GM23338 (cell line): ENCODE results near the gene BAIAP2. TPM values are rescaled to one million over a fixed set of nuclear protein-coding genes. Genes with fewer than 3 reads are reported as not detected.

Experiments
- ATAC-seq: fragments of 200-7000 bp; cut with Tn5 transposase; 3 replicates; pipeline ENCODE4 v1.9.1; 2020
- DNase-seq: peaks from one replicate; pipeline ENCODE4 v3.0.0-alpha.2; 2015; ENCODE audit warnings: low spot score
- H2AFZ ChIP-seq: fragments of 200-600 bp; sonication (generic); 2 replicates; pipeline ENCODE4 v1.8.0; 2016; ENCODE audit warnings: antibody characterized with exemption, mild to moderate bottlenecking, moderate library complexity
- H3F3A ChIP-seq: fragments of 200-600 bp; sonication (generic); replicated peaks from 2 replicates; pipeline ENCODE4 v1.8.0; 2017; ENCODE audit warnings: antibody characterized with exemption, mixed run types, low read depth
- H3K27ac ChIP-seq: fragments of 200-600 bp; sonication (generic); 2 replicates; pipeline ENCODE4 v1.6.1; 2016; ENCODE audit warnings: low read depth
- H3K27me3 ChIP-seq: fragments of 200-600 bp; sonication (generic); 2 replicates; pipeline ENCODE4 v1.8.0; 2016; ENCODE audit warnings: mild to moderate bottlenecking, mixed run types, moderate library complexity; ENCODE audit not compliant: insufficient read depth
- H3K36me3 ChIP-seq: fragments of 200-600 bp; sonication (generic); 2 replicates; pipeline ENCODE4 v1.8.0; 2016; ENCODE audit warnings: mild to moderate bottlenecking; ENCODE audit not compliant: insufficient read depth
- H3K4me1 ChIP-seq: fragments of 200-600 bp; sonication (generic); 2 replicates; pipeline ENCODE4 v1.8.0; 2016; ENCODE audit warnings: mild to moderate bottlenecking, moderate library complexity; ENCODE audit not compliant: insufficient read depth
- H3K4me2 ChIP-seq: fragments of 200-600 bp; sonication (generic); 2 replicates; pipeline ENCODE4 v1.7.1; 2017; ENCODE audit warnings: mixed run types
- H3K4me3 ChIP-seq: fragments of 200-600 bp; sonication (generic); 2 replicates; pipeline ENCODE4 v1.6.1; 2016; ENCODE audit warnings: mixed run types
- H3K79me2 ChIP-seq: fragments of 200-600 bp; sonication (generic); replicated peaks from 2 replicates; pipeline ENCODE4 v1.8.0; 2017; ENCODE audit warnings: mild to moderate bottlenecking; ENCODE audit not compliant: insufficient read depth
- H3K9me2 ChIP-seq: fragments of 200-600 bp; sonication (generic); 2 replicates; pipeline ENCODE4 v1.8.0; 2017; ENCODE audit not compliant: insufficient read depth
- H4K20me1 ChIP-seq: fragments of 200-600 bp; sonication (generic); replicated peaks from 2 replicates; pipeline ENCODE4 v1.8.0; 2017; ENCODE audit warnings: mild to moderate bottlenecking; ENCODE audit not compliant: insufficient read depth
- H3K27ac Mint-ChIP-seq: 2 replicates; pipeline ENCODE4 v1.8.0; 2020; ENCODE audit warnings: inconsistent platforms, mild to moderate bottlenecking, moderate library complexity, mixed read lengths
- H3K27me3 Mint-ChIP-seq: 3 replicates; pipeline ENCODE4 v1.8.0; 2022; ENCODE audit warnings: low read depth, mild to moderate bottlenecking, moderate library complexity, mixed read lengths, inconsistent platforms; ENCODE audit not compliant: insufficient read depth, poor library complexity
- H3K36me3 Mint-ChIP-seq: 3 replicates; pipeline ENCODE4 v1.8.0; 2021; ENCODE audit warnings: low read depth, mild to moderate bottlenecking, inconsistent platforms, moderate library complexity, mixed read lengths
- H3K4me1 Mint-ChIP-seq: 3 replicates; pipeline ENCODE4 v1.8.0; 2020; ENCODE audit warnings: mild to moderate bottlenecking, inconsistent platforms, mixed read lengths
- H3K4me3 Mint-ChIP-seq: 3 replicates; pipeline ENCODE4 v1.8.0; 2021; ENCODE audit warnings: moderate library complexity, mild to moderate bottlenecking, inconsistent platforms, mixed read lengths
- H3K9me3 Mint-ChIP-seq: 3 replicates; pipeline ENCODE4 v1.8.0; 2020; ENCODE audit warnings: moderate library complexity, mild to moderate bottlenecking, inconsistent platforms, mixed read lengths
- CREB1 ChIP-seq: fragments of 250-450 bp; sonication (Bioruptor Pico); IDR thresholded peaks from 2 replicates; pipeline ENCODE4 v1.5.0; 2020; ENCODE audit warnings: low read depth, mild to moderate bottlenecking, moderate library complexity
- EZH2 ChIP-seq: fragments of 200-600 bp; sonication (generic); IDR thresholded peaks from one replicate; pipeline ENCODE4 v1.8.0; 2017; ENCODE audit warnings: antibody characterized with exemption, mild to moderate bottlenecking, low read depth; ENCODE audit not compliant: unreplicated experiment
- EZH2phosphoT487 ChIP-seq: fragments of 200-600 bp; sonication (generic); IDR thresholded peaks from one replicate; pipeline ENCODE4 v1.8.1; 2018; ENCODE audit warnings: antibody characterized with exemption; ENCODE audit not compliant: unreplicated experiment
- JUNB ChIP-seq: IDR thresholded peaks from one replicate; pipeline ENCODE4 v1.6.1; 2016; ENCODE audit warnings: antibody characterized with exemption; ENCODE audit not compliant: unreplicated experiment
- POLR2AphosphoS5 ChIP-seq: IDR thresholded peaks from 2 replicates; pipeline ENCODE4 v1.6.1; 2016; ENCODE audit warnings: antibody characterized with exemption, low read depth
- STAT1 ChIP-seq: IDR thresholded peaks from one replicate; pipeline ENCODE4 v1.6.1; 2016; ENCODE audit warnings: antibody characterized with exemption; ENCODE audit not compliant: unreplicated experiment
- ZNF114 ChIP-seq: fragments of 250-450 bp; sonication (Bioruptor Pico); IDR thresholded peaks from 2 replicates; pipeline ENCODE4 v1.5.0; 2020; ENCODE audit warnings: mild to moderate bottlenecking, moderate library complexity
- ZNF331 ChIP-seq: fragments of 250-450 bp; sonication (Bioruptor Pico); IDR thresholded peaks from 2 replicates; pipeline ENCODE4 v1.5.0; 2020; ENCODE audit warnings: low read depth, mild to moderate bottlenecking, moderate library complexity
- polyA plus RNA-seq: library from polyadenylated mRNA; unstranded; fragments of >200 nt; fragmentation: Nextera tagmentation; extraction: Ambion mirVana; gene quantifications from 2 replicates; pipeline ENCODE4 v1.2.1, GENCODE V29; 2016
- total RNA-seq: library from RNA; depleted of rRNA; stranded (reverse); fragments of >200 nt; shearing (Covaris generic); gene quantifications from 2 replicates; pipeline ENCODE4 v1.2.3, GENCODE V29; 2014
- TF ChIP-seq, protein P1 (sequence below): IDR thresholded peaks from one replicate; pipeline ENCODE4 v1.6.1; 2018; ENCODE audit warnings: antibody characterized with exemption; ENCODE audit not compliant: unreplicated experiment
- TF ChIP-seq, protein P2 (sequence below), 2 experiments: fragments of 200-600 bp in 1 of 2; sonication (generic) in 1 of 2; conservative IDR thresholded peaks; 2 replicates each; pipeline versions ENCODE4 v1.5.1 to v1.6.1; 2016 to 2017; ENCODE audit warnings: antibody characterized with exemption in 2 of 2, low read depth in 2 of 2, mild to moderate bottlenecking in 2 of 2, moderate library complexity in 1 of 2
- TF ChIP-seq, protein P3 (sequence below): IDR thresholded peaks from 2 replicates; pipeline ENCODE4 v1.6.1; 2016; ENCODE audit warnings: antibody characterized with exemption
- TF ChIP-seq, protein P4 (sequence below): fragments of 250-450 bp; sonication (Bioruptor Pico); IDR thresholded peaks from 2 replicates; pipeline ENCODE4 v1.5.0; 2020; ENCODE audit warnings: mild to moderate bottlenecking, moderate library complexity

BAIAP2 gene
- total and polyA plus RNA-seq, 2 experiments from 2014 or later: 21.7 to 22.7 TPM

DNA sequence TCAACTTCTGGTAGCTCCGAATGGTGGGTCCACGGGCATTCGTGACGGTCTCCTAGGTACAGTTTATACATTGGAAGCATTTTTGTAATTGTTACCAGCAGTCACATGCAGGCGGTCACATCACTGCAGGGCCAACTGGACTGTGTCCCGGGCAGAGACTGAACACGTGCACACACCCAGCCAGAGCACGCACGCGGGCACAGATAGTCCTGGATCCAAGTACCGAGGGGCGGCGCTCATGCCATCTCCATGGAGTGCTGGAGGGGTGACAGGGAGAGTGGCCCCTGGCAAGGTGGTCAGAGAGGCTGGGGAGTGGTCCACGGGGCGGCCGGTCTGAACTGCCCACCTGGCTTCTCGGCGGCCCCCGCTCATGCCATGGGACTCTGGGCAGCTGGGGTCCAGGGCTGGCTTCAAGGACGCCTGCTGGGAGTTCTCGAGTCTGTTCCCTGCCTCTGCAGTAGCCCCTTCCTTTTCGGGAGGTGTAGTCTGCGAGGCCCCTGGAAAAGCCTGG, 34.2 kb downstream of the BAIAP2 start (continued):
- TF ChIP-seq STAT1: no peak
- no peak for TF ChIP-seq JUNB
- no peak for TF ChIP-seq EZH2
- TF ChIP-seq, protein P1, sequence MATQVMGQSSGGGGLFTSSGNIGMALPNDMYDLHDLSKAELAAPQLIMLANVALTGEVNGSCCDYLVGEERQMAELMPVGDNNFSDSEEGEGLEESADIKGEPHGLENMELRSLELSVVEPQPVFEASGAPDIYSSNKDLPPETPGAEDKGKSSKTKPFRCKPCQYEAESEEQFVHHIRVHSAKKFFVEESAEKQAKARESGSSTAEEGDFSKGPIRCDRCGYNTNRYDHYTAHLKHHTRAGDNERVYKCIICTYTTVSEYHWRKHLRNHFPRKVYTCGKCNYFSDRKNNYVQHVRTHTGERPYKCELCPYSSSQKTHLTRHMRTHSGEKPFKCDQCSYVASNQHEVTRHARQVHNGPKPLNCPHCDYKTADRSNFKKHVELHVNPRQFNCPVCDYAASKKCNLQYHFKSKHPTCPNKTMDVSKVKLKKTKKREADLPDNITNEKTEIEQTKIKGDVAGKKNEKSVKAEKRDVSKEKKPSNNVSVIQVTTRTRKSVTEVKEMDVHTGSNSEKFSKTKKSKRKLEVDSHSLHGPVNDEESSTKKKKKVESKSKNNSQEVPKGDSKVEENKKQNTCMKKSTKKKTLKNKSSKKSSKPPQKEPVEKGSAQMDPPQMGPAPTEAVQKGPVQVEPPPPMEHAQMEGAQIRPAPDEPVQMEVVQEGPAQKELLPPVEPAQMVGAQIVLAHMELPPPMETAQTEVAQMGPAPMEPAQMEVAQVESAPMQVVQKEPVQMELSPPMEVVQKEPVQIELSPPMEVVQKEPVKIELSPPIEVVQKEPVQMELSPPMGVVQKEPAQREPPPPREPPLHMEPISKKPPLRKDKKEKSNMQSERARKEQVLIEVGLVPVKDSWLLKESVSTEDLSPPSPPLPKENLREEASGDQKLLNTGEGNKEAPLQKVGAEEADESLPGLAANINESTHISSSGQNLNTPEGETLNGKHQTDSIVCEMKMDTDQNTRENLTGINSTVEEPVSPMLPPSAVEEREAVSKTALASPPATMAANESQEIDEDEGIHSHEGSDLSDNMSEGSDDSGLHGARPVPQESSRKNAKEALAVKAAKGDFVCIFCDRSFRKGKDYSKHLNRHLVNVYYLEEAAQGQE: no peak
- TF ChIP-seq, protein P2, sequence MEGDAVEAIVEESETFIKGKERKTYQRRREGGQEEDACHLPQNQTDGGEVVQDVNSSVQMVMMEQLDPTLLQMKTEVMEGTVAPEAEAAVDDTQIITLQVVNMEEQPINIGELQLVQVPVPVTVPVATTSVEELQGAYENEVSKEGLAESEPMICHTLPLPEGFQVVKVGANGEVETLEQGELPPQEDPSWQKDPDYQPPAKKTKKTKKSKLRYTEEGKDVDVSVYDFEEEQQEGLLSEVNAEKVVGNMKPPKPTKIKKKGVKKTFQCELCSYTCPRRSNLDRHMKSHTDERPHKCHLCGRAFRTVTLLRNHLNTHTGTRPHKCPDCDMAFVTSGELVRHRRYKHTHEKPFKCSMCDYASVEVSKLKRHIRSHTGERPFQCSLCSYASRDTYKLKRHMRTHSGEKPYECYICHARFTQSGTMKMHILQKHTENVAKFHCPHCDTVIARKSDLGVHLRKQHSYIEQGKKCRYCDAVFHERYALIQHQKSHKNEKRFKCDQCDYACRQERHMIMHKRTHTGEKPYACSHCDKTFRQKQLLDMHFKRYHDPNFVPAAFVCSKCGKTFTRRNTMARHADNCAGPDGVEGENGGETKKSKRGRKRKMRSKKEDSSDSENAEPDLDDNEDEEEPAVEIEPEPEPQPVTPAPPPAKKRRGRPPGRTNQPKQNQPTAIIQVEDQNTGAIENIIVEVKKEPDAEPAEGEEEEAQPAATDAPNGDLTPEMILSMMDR (conservative IDR thresholded peaks at IDR 0.05; ENCODE audit: low read depth in 2 of 2): no peak
- no peak for TF ChIP-seq ZNF331 (CRISPR knock-in tag)
- TF ChIP-seq ZNF114 (CRISPR knock-in tag): no peak
- TF ChIP-seq, protein P3, sequence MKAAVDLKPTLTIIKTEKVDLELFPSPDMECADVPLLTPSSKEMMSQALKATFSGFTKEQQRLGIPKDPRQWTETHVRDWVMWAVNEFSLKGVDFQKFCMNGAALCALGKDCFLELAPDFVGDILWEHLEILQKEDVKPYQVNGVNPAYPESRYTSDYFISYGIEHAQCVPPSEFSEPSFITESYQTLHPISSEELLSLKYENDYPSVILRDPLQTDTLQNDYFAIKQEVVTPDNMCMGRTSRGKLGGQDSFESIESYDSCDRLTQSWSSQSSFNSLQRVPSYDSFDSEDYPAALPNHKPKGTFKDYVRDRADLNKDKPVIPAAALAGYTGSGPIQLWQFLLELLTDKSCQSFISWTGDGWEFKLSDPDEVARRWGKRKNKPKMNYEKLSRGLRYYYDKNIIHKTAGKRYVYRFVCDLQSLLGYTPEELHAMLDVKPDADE: no peak

DNA sequence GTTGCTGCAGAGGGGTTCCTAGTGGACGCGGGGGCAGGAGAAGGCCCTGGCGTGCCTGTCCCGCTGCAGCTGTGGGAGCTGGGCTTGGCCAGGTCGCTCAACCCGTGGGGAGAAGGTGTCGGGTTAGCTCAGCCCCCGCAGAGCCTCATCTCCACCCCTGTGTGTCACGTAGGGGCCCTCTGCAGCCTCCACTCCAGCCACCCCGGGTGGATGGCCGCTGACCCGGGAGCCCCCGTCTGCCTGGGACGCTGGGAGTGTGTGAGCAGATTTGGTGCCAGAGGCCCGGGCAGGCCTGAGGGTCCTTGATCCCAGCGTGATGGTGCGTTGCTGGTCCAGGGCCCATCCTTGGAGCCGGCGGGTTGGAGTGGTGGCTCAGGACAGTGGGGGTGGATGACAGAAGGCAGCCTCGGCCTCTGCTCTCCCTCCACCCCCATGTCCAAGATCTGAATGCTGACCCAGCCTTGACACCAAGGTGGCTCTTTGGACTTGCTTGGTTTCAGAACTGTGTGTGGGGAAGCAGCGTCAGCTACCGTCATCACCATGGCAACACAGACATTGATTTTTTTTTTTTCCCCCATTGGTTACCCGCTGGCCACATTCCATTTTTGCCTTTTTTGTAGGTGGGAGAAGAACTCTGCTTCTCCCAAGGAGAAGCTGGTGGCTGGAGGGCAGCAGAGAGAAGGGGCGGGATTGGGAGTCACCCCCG, 35.7 kb downstream of the BAIAP2 start:
- Mint-ChIP-seq H3K27me3 (peaks cover 10% of the 10 kb centered on the region), H3K4me3 (no peak overlapping the region), H3K9me3 (no peaks in the 10 kb centered on the region), H3K4me1 (peaks cover 13% of the 10 kb centered on the region), H3K27ac (no peak overlapping the region), H3K36me3 (no peaks in the 10 kb centered on the region)
- H3F3A ChIP-seq: no peaks in the 10 kb centered on the region
- H3K27ac ChIP-seq: no peak overlapping the region
- TF ChIP-seq, protein P4, sequence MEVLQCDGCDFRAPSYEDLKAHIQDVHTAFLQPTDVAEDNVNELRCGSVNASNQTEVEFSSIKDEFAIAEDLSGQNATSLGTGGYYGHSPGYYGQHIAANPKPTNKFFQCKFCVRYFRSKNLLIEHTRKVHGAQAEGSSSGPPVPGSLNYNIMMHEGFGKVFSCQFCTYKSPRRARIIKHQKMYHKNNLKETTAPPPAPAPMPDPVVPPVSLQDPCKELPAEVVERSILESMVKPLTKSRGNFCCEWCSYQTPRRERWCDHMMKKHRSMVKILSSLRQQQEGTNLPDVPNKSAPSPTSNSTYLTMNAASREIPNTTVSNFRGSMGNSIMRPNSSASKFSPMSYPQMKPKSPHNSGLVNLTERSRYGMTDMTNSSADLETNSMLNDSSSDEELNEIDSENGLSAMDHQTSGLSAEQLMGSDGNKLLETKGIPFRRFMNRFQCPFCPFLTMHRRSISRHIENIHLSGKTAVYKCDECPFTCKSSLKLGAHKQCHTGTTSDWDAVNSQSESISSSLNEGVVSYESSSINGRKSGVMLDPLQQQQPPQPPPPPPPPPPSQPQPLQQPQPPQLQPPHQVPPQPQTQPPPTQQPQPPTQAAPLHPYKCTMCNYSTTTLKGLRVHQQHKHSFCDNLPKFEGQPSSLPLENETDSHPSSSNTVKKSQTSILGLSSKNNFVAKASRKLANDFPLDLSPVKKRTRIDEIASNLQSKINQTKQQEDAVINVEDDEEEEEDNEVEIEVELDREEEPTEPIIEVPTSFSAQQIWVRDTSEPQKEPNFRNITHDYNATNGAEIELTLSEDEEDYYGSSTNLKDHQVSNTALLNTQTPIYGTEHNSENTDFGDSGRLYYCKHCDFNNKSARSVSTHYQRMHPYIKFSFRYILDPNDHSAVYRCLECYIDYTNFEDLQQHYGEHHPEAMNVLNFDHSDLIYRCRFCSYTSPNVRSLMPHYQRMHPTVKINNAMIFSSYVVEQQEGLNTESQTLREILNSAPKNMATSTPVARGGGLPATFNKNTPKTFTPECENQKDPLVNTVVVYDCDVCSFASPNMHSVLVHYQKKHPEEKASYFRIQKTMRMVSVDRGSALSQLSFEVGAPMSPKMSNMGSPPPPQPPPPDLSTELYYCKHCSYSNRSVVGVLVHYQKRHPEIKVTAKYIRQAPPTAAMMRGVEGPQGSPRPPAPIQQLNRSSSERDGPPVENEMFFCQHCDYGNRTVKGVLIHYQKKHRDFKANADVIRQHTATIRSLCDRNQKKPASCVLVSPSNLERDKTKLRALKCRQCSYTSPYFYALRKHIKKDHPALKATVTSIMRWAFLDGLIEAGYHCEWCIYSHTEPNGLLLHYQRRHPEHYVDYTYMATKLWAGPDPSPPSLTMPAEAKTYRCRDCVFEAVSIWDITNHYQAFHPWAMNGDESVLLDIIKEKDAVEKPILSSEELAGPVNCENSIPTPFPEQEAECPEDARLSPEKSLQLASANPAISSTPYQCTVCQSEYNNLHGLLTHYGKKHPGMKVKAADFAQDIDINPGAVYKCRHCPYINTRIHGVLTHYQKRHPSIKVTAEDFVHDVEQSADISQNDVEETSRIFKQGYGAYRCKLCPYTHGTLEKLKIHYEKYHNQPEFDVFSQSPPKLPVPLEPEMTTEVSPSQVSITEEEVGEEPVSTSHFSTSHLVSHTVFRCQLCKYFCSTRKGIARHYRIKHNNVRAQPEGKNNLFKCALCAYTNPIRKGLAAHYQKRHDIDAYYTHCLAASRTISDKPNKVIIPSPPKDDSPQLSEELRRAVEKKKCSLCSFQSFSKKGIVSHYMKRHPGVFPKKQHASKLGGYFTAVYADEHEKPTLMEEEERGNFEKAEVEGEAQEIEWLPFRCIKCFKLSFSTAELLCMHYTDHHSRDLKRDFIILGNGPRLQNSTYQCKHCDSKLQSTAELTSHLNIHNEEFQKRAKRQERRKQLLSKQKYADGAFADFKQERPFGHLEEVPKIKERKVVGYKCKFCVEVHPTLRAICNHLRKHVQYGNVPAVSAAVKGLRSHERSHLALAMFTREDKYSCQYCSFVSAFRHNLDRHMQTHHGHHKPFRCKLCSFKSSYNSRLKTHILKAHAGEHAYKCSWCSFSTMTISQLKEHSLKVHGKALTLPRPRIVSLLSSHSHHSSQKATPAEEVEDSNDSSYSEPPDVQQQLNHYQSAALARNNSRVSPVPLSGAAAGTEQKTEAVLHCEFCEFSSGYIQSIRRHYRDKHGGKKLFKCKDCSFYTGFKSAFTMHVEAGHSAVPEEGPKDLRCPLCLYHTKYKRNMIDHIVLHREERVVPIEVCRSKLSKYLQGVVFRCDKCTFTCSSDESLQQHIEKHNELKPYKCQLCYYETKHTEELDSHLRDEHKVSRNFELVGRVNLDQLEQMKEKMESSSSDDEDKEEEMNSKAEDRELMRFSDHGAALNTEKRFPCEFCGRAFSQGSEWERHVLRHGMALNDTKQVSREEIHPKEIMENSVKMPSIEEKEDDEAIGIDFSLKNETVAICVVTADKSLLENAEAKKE (CRISPR knock-in tag): no peak
- TF ChIP-seq JUNB: no peak
- TF ChIP-seq STAT1: no peak
- no peak for TF ChIP-seq EZH2phosphoT487
- TF ChIP-seq CREB1 (CRISPR knock-in tag): no peak
- no peak for TF ChIP-seq POLR2AphosphoS5
- no peak for TF ChIP-seq ZNF114 (CRISPR knock-in tag)
- no peaks in the 10 kb centered on the region for H3K27me3 ChIP-seq
- H3K79me2 ChIP-seq: no peaks in the 10 kb centered on the region
- H3K9me2 ChIP-seq: no peaks in the 10 kb centered on the region
- no peak overlapping the region for H2AFZ ChIP-seq
- H3K4me2 ChIP-seq: no peak overlapping the region
- no peaks in the 10 kb centered on the region for H3K4me1 ChIP-seq
- DNase-seq (no peak), ATAC-seq (no peak)
- no peaks in the 10 kb centered on the region for H4K20me1 ChIP-seq
- H3K36me3 ChIP-seq: no peaks in the 10 kb centered on the region
- no peak overlapping the region for H3K4me3 ChIP-seq
